HepG2 (cell line): ENCODE measurements around the gene PI3. TPM values are rescaled to one million over a fixed set of nuclear protein-coding genes. Genes with fewer than 3 reads are reported as not detected.

Experiments
- ATAC-seq: fragments of 200-7000 bp; cut with Tn5 transposase; 3 replicates; pipeline ENCODE4 v1.9.1; 2020; ENCODE audit warnings: mild to moderate bottlenecking, moderate library complexity
- BruUV-seq: library from RNA; stranded (reverse); fragments of 400-500 nt; replicated peaks from 2 replicates; lab custom pipeline; 2021; lab: Mats Ljungman, UMichigan
- CTCF ChIA-PET: fragments of 300-600 bp; formaldehyde crosslinking; extraction: SDS; loops from one replicate; lab custom pipeline; 2021; ENCODE audit warnings: low total read pairs, inconsistent platforms, low intra/inter-chr PET ratio; lab: Yijun Ruan, JAX
- POLR2A ChIA-PET: fragments of 350-600 bp; sonication (Branson Sonifier 250); formaldehyde crosslinking; loops from one replicate; lab custom pipeline; 2020; ENCODE audit warnings: antibody characterized with exemption, inconsistent platforms; lab: Yijun Ruan, JAX
- DNase-seq: peaks from one replicate; pipeline ENCODE4 v3.0.0-alpha.2; 2015; ENCODE audit warnings: low spot score
- FAIRE-seq: peaks from 3 replicates; lab custom pipeline; 2011; peaks lifted over from hg19 to GRCh38; lab: Jason Lieb, UNC
- H2AFZ ChIP-seq: one replicate; pipeline ENCODE4 v1.6.1; 2011; ENCODE audit warnings: low read length, inconsistent platforms
- H3K27ac ChIP-seq: fragments of 300-600 bp; 3 replicates; pipeline ENCODE4 v1.8.0; 2011; ENCODE audit warnings: mixed run types, mild to moderate bottlenecking, mixed read lengths, low read length, inconsistent platforms; ENCODE audit not compliant: insufficient read depth; ENCODE audit errors: extremely low read length
- H3K27me3 ChIP-seq, 2 experiments: fragments of 200-600 bp in 1 of 2; 2 replicates in 1 of 2; 3 replicates in 1 of 2; pipeline versions ENCODE4 v1.6.0 to v1.8.0; 2011; ENCODE audit warnings: low read length in 2 of 2, mild to moderate bottlenecking in 2 of 2, moderate library complexity in 2 of 2, inconsistent platforms in 1 of 2; ENCODE audit not compliant: insufficient read depth in 2 of 2, control insufficient read depth in 1 of 2
- H3K36me3 ChIP-seq, 2 experiments: fragments of 200-600 bp in 1 of 2; replicated peaks in 1 of 2; 2 replicates in 1 of 2; 3 replicates in 1 of 2; pipeline versions ENCODE4 v1.5.1 to v1.8.0; 2011; ENCODE audit warnings: low read length in 2 of 2, inconsistent platforms in 1 of 2; ENCODE audit not compliant: insufficient read depth in 2 of 2, control insufficient read depth in 1 of 2
- H3K4me1 ChIP-seq: 2 replicates; pipeline ENCODE4 v1.5.1; 2012; ENCODE audit warnings: low read length, inconsistent platforms; ENCODE audit not compliant: insufficient read depth
- H3K4me2 ChIP-seq: 2 replicates; pipeline ENCODE4 v1.6.0; 2011; ENCODE audit warnings: low read depth, low read length, inconsistent platforms
- H3K4me3 ChIP-seq, 3 experiments: fragments of 200-600 bp in 1 of 3; sonication (generic), shearing (Covaris generic) in 1 of 3; replicated peaks in 1 of 3; 2 replicates each; pipeline ENCODE4 v1.5.1; 2011 to 2016; ENCODE audit warnings: low read length in 3 of 3, inconsistent platforms in 2 of 3, low read depth in 2 of 3, mild to moderate bottlenecking in 2 of 3, control low read depth in 1 of 3, mixed read lengths in 1 of 3; ENCODE audit not compliant: insufficient read depth in 1 of 3
- H3K79me2 ChIP-seq: one replicate; pipeline ENCODE4 v1.6.1; 2011; ENCODE audit warnings: low read length, inconsistent platforms; ENCODE audit not compliant: insufficient read depth
- H3K9ac ChIP-seq: 2 replicates; pipeline ENCODE4 v1.6.0; 2011; ENCODE audit warnings: mild to moderate bottlenecking, low read depth, low read length, inconsistent platforms; ENCODE audit not compliant: insufficient read depth
- H3K9me3 ChIP-seq: 2 replicates; pipeline ENCODE4 v1.5.1; 2012; ENCODE audit warnings: mild to moderate bottlenecking, low read length
- H4K20me1 ChIP-seq: 2 replicates; pipeline ENCODE4 v1.6.0; 2011; ENCODE audit warnings: inconsistent platforms, mild to moderate bottlenecking, low read length, moderate library complexity; ENCODE audit not compliant: insufficient read depth
- DR1 ChIP-seq: sonication (generic); formaldehyde crosslinking; IDR thresholded peaks from 2 replicates; pipeline ENCODE4 v1.8.0; 2021; ENCODE audit warnings: mild to moderate bottlenecking, missing genetic modification reagents, inconsistent platforms
- KLF9 ChIP-seq: IDR thresholded peaks from 2 replicates; pipeline ENCODE4 v1.6.1; 2016; ENCODE audit warnings: low read depth
- MAF1 ChIP-seq: sonication (generic); formaldehyde crosslinking; IDR thresholded peaks from 2 replicates; pipeline ENCODE4 v1.5.0; 2020; ENCODE audit warnings: missing genetic modification reagents, borderline replicate concordance
- SP1 ChIP-seq, 2 experiments: fragments of 450-650 bp in 1 of 2; sonication (generic) in 1 of 2; formaldehyde crosslinking in 1 of 2; IDR thresholded peaks; 2 replicates each; pipeline versions ENCODE4 v1.4.0 to v1.6.1; 2016 to 2020; ENCODE audit warnings: missing genetic modification reagents in 1 of 2
- STAT5B ChIP-seq: sonication (generic); formaldehyde crosslinking; IDR thresholded peaks from 2 replicates; pipeline ENCODE4 v1.4.0; 2020; ENCODE audit warnings: missing genetic modification reagents
- TEAD3 ChIP-seq: optimal IDR thresholded peaks from 2 replicates; pipeline ENCODE3; 2016; ENCODE audit warnings: borderline replicate concordance
- YY1 ChIP-seq: IDR thresholded peaks from 2 replicates; pipeline ENCODE4 v1.6.1; 2011; ENCODE audit warnings: low read length, low read depth, moderate library complexity, mild to moderate bottlenecking; ENCODE audit not compliant: insufficient read depth, insufficient replicate concordance
- ZNF747 ChIP-seq: sonication (generic); formaldehyde crosslinking; IDR thresholded peaks from 2 replicates; pipeline ENCODE4 v1.8.1; 2023; ENCODE audit warnings: missing genetic modification reagents, mild to moderate bottlenecking, borderline replicate concordance
- WGBS: methylation state at CpG from one replicate; pipeline ENCODE4 v1.1.6; 2017; ENCODE audit warnings: low lambda C conversion rate; 5-methylcytosine and 5-hydroxymethylcytosine counted together
- in situ Hi-C: cut with HindIII; loops from 2 replicates; pipeline ENCODE4 v1.10.0; 2017; ENCODE audit warnings: low pct_unique_long_range_greater_than_20kb; ENCODE audit not compliant: extremely low pct_ligation_motif_present
- intact Hi-C: fragments of 100-400 bp; cut with micrococcal nuclease; formaldehyde crosslinking; loops from one replicate; pipeline ENCODE4 v1.10.0; 2022; ENCODE audit not compliant: unreplicated experiment
- polyA plus RNA-seq, 8 experiments: library from polyadenylated mRNA; depleted of rRNA in 3 of 8; stranded (reverse) in 7 of 8; unstranded in 1 of 8; fragments of >200 nt; fragmentation: Illumina TruSeq in 4 of 8; extraction: Trizol in 4 of 8; gene quantifications; 2 replicates each; pipeline versions ENCODE4 v1.2.1 to v1.2.3, GENCODE V29; 2011 to 2016; ENCODE audit warnings: low read depth in 4 of 8, missing spikeins in 1 of 8, mixed read lengths in 1 of 8; ENCODE audit not compliant: insufficient read depth in 1 of 8
- total RNA-seq, 5 experiments: library from RNA; depleted of rRNA; stranded (reverse); fragments of >200 nt; fragmentation: Illumina TruSeq; extraction: Trizol; gene quantifications; 2 replicates each; pipeline ENCODE4 v1.2.3, GENCODE V29; 2016; ENCODE audit warnings: low read depth in 1 of 5
- TF ChIP-seq, protein P1 (sequence below): sonication (generic); formaldehyde crosslinking; IDR thresholded peaks from 2 replicates; pipeline ENCODE4 v1.5.0; 2020; ENCODE audit warnings: missing genetic modification reagents

PI3 gene
- total and polyA plus RNA-seq, 2 of the 13 experiments (the other 11 are each of a cell fraction or from before 2014, with no cell fraction given): 0.22 TPM; not detected in 1

DNA sequence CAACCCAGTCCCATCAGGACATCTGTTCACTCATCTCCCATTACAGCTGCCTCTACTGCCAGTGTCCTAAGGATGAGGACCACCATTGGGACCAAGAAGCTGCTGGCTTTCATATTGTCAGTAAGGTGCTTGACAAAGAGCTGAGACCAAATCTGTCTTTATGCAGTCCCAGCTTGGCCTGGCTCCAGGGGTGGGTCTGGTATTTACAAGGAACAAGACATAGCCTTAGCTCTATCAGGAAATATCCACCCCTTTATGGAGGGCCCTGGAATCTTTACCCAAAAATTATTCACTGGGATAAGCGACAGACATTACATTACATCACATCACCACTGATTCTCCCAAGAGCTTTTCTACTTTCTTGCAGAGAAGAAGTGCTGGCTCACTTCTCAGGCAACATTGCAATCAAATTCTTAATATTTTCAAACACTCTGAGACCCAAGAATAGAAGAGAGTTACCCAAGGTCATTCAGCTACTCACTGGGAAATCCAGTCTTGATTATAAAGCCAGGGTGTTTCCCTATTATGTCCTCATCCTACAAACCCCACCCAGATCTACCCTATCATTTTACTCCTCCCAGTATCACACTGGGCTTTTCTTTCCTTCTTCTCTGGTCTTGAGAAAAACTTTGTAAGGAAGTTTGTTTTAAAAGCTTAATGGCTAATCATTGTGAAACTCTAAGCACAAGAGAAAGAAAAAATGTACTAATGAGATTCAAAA, 11.5 kb upstream of the PI3 start:
- ATAC-seq (no peak), DNase-seq (no peak), FAIRE-seq (no peak)
- ChIA-PET POLR2A (no interaction called here), CTCF (no interaction called here)
- Histone ChIP-seq H3K9me3 (peaks cover 6% of the 10 kb centered on the region; the same call in 1 of the 2 replicates), H3K27me3 (no peaks in the 10 kb centered on the region), H3K9ac (no peak overlapping the region), H3K36me3 (no peaks in the 10 kb centered on the region), H2AFZ (no peak overlapping the region), H3K27ac (no peak overlapping the region), H3K79me2 (no peaks in the 10 kb centered on the region), H4K20me1 (no peaks in the 10 kb centered on the region), H3K4me2 (no peak overlapping the region), H3K4me3 (no peak overlapping the region), H3K4me1 (no peaks in the 10 kb centered on the region)
- 4% methylated on average over 1 of the region's 1 CpG for WGBS
- in situ Hi-C loops: no loop called here
- intact Hi-C loops: no loop called here
- BruUV-seq: no TSS peak
- no peak for TF ChIP-seq YY1
- no peak for TF ChIP-seq STAT5B (CRISPR knock-in tag)
- no peak for TF ChIP-seq DR1 (CRISPR knock-in tag)
- TF ChIP-seq, protein P1, sequence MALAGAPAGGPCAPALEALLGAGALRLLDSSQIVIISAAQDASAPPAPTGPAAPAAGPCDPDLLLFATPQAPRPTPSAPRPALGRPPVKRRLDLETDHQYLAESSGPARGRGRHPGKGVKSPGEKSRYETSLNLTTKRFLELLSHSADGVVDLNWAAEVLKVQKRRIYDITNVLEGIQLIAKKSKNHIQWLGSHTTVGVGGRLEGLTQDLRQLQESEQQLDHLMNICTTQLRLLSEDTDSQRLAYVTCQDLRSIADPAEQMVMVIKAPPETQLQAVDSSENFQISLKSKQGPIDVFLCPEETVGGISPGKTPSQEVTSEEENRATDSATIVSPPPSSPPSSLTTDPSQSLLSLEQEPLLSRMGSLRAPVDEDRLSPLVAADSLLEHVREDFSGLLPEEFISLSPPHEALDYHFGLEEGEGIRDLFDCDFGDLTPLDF (CRISPR knock-in tag): no peak
- TF ChIP-seq SP1 (IDR thresholded peaks at IDR 0.05): no peak
- no peak for TF ChIP-seq SP1 (CRISPR knock-in tag; IDR thresholded peaks at IDR 0.05)
- no peak for TF ChIP-seq MAF1 (CRISPR knock-in tag)
- TF ChIP-seq ZNF747: no peak
- no peak for TF ChIP-seq TEAD3
- no peak for TF ChIP-seq KLF9 (CRISPR knock-in tag)
